Lung microvascular endothelial cell (primary cell): ENCODE results near the gene KHNYN. TPM values are rescaled to one million over a fixed set of nuclear protein-coding genes. Genes with fewer than 3 reads are reported as not detected.
A peak's percentile ranks its signal among the peaks of the same experiment; 100 is the strongest.
"Not testable (repeated sequence)": the region's sequence is repeated elsewhere in the genome, so short reads cannot be mapped to it uniquely, and the experiment has no call there.

Experiments
- DNase-seq, 2 donors: peaks; one replicate each; pipeline versions ENCODE4 v3.0.0 to v3.0.0-alpha.2; 2010; ENCODE audit warnings: low read depth in 2 of 2
- total RNA-seq: library from RNA; depleted of rRNA; stranded (reverse); fragments of >200 nt; gene quantifications from 2 replicates; pipeline ENCODE4 v1.2.1, GENCODE V29; 2014

KHNYN gene
- total RNA-seq, 1 donor from 2014 or later, result 45.8 TPM

DNA sequence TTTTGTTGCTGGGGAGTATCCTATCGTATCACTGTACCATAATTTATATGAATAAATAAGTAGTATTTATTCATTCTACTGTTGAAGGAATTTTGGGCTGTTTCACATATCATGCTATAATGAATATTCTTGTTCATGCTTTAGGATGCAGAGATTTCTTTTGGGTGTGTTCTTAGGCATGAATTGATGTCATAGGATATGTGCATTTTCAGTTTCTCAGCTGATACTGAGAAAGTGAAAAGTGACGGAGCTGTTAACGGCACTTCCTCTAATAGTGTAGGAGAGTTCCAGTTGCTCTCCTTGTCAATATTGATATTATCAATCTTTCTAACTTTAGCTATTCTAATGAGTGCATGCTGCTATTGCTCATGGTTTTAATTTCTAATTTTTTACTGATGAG, 36.1 kb downstream of the KHNYN start:
- DNase-seq, result no peak

DNA sequence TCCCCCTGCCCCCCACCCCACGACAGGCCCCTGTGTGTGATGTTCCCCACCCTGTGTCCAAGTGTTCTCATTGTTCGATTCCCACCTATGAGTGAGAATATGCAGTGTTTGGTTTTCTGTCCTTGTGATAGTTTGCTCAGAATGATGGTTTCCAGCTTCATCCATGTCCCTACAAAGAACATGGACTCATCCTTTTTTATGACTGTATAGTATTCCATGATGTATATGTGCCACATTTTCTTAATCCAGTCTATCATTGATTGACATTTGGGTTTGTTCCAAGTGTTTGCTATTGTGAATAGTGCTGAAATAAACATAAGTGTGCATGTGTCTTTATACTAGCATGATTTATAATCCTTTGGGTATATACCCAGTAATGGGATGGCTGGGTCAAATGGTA, 40.7 kb downstream of the KHNYN start:
- DNase-seq, result not testable (repeated sequence)

DNA sequence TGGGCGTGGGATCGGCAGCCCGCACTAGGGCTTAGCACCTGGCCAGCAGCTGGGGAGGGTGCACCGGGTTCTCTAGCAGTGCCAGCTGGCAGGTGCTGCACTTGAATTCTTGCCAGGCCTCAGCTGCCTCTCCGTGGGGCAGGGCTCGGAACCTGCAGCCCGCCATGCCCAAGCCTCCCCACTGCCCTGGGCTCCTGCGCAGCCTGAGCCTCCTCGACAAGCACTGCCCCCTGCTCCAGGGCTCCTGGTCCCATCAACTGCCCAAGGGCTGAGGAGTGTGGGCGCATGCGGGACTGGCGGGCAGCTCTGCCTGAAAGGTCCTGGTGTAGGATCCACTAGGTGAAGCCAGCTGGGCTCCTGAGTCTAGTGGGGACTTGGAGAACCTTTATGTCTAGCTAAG, 43.5 kb downstream of the KHNYN start:
- DNase-seq, result no peak

DNA sequence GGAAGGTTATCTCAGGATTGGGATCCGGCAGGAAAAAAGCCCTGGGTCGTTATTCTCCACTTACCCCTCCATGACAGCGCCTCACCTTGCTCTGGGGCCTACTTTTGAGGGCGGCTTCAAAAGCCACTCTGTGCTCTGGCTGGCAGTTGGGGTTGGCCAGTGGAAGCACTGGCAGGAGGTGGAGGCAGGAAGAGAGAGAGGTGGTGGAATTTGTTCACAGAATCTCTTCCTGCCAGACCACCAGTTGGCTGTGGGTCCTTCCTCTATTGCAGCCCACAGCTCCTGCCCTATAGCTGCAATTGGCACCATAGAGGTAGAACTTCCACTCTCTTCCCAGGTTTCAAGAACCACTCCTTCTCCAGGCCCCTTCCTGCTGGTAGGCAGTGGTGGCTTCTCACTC, 45.5 kb downstream of the KHNYN start:
- DNase-seq, result no peak

DNA sequence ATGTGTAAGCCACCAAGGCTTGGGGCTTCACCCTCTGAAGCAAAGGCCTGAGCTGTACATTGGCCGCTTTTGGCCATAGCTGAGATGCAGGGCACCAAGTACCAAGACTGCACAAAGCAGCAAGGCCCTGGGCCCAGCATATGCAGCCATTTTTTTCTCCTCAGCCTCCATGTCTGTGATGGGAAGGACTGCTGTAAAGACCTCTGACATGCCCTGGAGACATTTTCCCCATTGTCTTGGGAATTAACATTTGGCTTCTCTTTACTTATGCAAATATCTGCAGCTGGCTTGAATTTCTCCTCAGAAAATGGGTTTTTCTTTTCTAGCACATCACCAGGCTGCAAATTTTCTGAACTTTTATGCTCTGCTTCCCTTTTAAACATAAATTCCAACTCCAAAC, 50.2 kb downstream of the KHNYN start:
- DNase-seq, result not testable (repeated sequence)

DNA sequence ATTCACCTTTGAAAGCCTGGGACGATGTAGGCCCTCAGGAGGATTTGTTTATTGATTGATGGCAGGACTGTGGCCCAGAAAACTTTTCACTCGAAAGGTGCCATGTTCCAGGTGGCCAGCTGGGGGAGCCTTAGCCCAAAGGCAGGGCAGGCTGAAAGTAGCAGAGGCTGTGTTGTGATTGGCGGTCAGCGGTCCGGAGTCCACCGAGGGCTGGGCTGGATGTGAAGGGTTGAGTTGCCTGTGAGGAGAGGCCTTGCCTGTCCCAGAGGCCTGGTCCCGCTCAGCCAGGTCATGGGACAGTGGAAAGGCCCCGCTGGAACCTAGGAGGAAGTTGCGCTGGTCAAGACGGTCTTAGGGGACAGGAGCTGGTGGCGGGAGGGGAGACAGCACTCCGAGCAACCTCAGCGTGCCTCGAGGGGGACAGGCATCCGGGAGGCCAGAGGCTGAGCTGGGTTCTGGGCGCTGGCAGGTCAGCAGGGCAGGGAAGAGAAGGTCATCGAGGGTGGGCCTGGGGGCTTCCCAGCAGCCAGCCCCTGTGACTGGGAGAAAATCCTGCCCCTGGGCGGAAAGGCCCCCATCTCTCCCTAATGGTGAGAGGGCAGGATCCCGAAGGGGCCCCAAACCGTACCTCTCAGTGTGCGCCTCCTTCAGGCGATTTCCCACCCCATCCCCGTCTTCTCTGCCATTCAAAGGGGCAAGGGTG, 52.0 kb downstream of the KHNYN start:
- peak; percentile 43 to 47 for DNase-seq

DNA sequence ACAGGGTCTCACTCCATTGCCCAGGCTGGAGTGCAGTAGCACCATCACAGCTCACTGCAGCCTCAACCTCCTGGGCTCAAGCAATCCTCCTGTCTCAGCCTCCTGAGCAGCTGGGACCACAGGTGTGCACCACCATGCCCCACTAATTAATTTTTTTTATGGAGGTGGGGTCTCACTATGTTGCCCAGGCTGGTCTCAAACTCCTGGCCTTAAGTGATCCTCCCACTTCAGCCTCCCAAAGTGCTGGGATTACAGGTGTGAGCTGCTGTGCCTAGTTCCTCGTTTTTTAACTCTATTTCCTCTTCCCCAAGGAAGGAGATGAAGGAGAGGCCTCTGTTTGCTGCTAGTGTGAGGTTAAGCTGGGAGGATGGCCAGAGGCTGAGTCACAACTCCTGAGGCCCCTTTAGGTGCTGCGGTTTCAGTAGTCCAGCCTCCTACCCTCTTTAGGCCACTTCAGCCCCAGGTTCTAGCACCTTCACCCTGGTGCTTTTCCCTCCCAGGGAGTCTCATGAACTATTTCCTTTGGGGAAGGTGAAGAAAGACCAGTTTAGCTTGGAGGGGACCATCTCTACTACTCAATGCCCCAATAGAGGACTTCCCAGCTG, 53.0 kb downstream of the KHNYN start:
- DNase-seq, result not testable (repeated sequence)

DNA sequence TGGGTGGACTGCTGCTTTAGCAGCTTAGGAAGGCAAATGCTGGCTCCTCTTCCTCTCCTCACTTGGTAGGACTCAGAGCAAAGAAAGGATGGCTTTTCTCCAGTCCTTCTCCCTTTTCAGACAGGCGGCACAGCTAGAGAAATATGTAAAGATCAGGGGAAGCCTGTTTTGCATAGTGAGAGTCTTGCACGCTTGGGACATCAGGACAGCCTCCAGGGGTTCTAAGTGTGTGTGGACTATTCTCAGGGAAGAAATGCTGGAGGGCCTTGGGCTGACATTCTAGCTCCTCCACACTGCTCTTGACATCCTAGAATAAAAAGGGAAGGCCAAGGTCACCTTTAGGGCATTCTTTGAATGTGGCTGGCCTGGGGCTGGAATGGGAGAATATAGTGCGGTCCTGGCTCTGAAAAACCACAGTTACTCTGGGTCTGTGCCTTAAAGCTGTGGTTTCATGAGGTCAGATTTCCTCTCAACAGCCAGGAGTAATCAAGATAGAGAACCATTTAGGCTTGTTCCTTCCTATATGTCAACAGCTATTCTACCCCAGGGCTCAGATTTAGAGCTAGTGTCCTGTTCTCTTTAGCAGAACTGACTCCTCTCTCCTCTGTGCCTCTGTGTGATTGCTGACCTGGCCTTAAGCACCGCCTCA, 54.0 kb downstream of the KHNYN start:
- no peak for DNase-seq

Other genes with a start within 250 kb of the KHNYN start
- gene IPO4, start 241.1 kb upstream of the KHNYN start, total RNA-seq, result 24.4 and 25.7 TPM in 2 replicates
- 30.5 and 46.2 TPM in 2 replicates for gene TM9SF1, start 234.5 kb upstream of the KHNYN start, total RNA-seq
- not detected in 2 replicates for gene TSSK4, start 224.3 kb upstream of the KHNYN start, total RNA-seq
- 12.2 and 16.3 TPM in 2 replicates for gene CHMP4A, start 216.5 kb upstream of the KHNYN start, total RNA-seq
- gene MDP1, start 213.9 kb upstream of the KHNYN start, total RNA-seq, result 8.3 and 13.7 TPM in 2 replicates
- 193 and 210 TPM in 2 replicates for gene NEDD8, start 197.6 kb upstream of the KHNYN start, total RNA-seq
- gene GMPR2, start 197.0 kb upstream of the KHNYN start, total RNA-seq, result 87.6 and 109 TPM in 2 replicates
- gene TINF2, start 187.3 kb upstream of the KHNYN start, total RNA-seq, result 34.9 and 63.5 TPM in 2 replicates
- gene TGM1, start 166.8 kb upstream of the KHNYN start, total RNA-seq, result under 0.01 and 0.20 TPM in 2 replicates
- gene RABGGTA, start 158.4 kb upstream of the KHNYN start, total RNA-seq, result 11.8 and 17.3 TPM in 2 replicates
- gene DHRS1, start 130.2 kb upstream of the KHNYN start, total RNA-seq, result 6.3 and 8.7 TPM in 2 replicates
- gene NOP9, start 130.1 kb upstream of the KHNYN start, total RNA-seq, result 15.7 and 20.4 TPM in 2 replicates
- gene CIDEB, start 122.0 kb upstream of the KHNYN start, total RNA-seq, result 1.3 and 2.6 TPM in 2 replicates
- gene LTB4R2, start 119.8 kb upstream of the KHNYN start, total RNA-seq, result 2.0 and 2.8 TPM in 2 replicates
- gene LTB4R, start 118.5 kb upstream of the KHNYN start, total RNA-seq, result 2.0 and 2.2 TPM in 2 replicates
- 34.9 and 60.1 TPM in 2 replicates for gene ADCY4, start 94.9 kb upstream of the KHNYN start, total RNA-seq
- 0.60 and 0.65 TPM in 2 replicates for gene RIPK3, start 90.0 kb upstream of the KHNYN start, total RNA-seq
- 0.60 and 0.87 TPM in 2 replicates for gene NFATC4, start 61.8 kb upstream of the KHNYN start, total RNA-seq
- gene NYNRIN, start 31.0 kb upstream of the KHNYN start, total RNA-seq, result 1.4 and 4.1 TPM in 2 replicates
- 0.20 and 0.22 TPM in 2 replicates for gene CBLN3, start 286 bp upstream of the KHNYN start, total RNA-seq
- gene SDR39U1, start 12.8 kb downstream of the KHNYN start, total RNA-seq, result 6.5 and 7.3 TPM in 2 replicates
- gene CMA1, start 78.3 kb downstream of the KHNYN start, total RNA-seq, result not detected in 2 replicates
- gene CTSG, start 146.3 kb downstream of the KHNYN start, total RNA-seq, result not detected in 2 replicates
- gene GZMH, start 179.7 kb downstream of the KHNYN start, total RNA-seq, result not detected in 2 replicates
- gene GZMB, start 204.2 kb downstream of the KHNYN start, total RNA-seq, result not detected in 2 replicates